IPS-20b (cell line): ENCODE measurements around the gene INAVA.

ENCODE experiments used
- H3K27ac ChIP-seq: one replicate; pipeline ENCODE4 v1.5.1; 2013; ENCODE audit warnings: low read length
- H3K27me3 ChIP-seq: 2 replicates; pipeline ENCODE4 v1.6.1; 2013; ENCODE audit warnings: mild to moderate bottlenecking, low read length, inconsistent platforms; ENCODE audit not compliant: insufficient read depth
- H3K36me3 ChIP-seq: 2 replicates; pipeline ENCODE4 v1.6.1; 2013; ENCODE audit warnings: low read depth, mild to moderate bottlenecking, inconsistent platforms, low read length, moderate library complexity; ENCODE audit not compliant: insufficient read depth
- H3K4me1 ChIP-seq: 2 replicates; pipeline ENCODE4 v1.6.1; 2013; ENCODE audit warnings: mild to moderate bottlenecking, control low read depth, inconsistent platforms, low read length, moderate library complexity; ENCODE audit not compliant: insufficient read depth
- H3K4me3 ChIP-seq: 2 replicates; pipeline ENCODE4 v1.5.1; 2013; ENCODE audit warnings: mild to moderate bottlenecking, low read length, inconsistent platforms
- H3K9ac ChIP-seq: 2 replicates; pipeline ENCODE4 v1.6.1; 2013; ENCODE audit warnings: low read depth, mild to moderate bottlenecking, inconsistent platforms, low read length, moderate library complexity
- H3K9me3 ChIP-seq: 2 replicates; pipeline ENCODE4 v1.6.1; 2013; ENCODE audit warnings: mild to moderate bottlenecking, low read depth, low read length, inconsistent platforms; ENCODE audit not compliant: insufficient read depth

INAVA gene

GRCh38 chr1:200877839-200878551 is 16.7 kb upstream of the INAVA start:
- Histone ChIP-seq H3K36me3 (no peaks in the 10 kb centered on the region), H3K27ac (no peak overlapping the region), H3K27me3 (peaks cover 12% of the 10 kb centered on the region; the same call in 1 of the 2 replicates), H3K4me3 (no peak overlapping the region), H3K9me3 (no peaks in the 10 kb centered on the region), H3K4me1 (no peaks in the 10 kb centered on the region; the same call in 1 of the 2 replicates), H3K9ac (no peak overlapping the region)

- no peak overlapping the region for H3K27ac ChIP-seq
- no peak overlapping the region for H3K9ac ChIP-seq
- no peaks in the 10 kb centered on the region for H3K27me3 ChIP-seq
- no peaks in the 10 kb centered on the region; the same call in 1 of the 2 replicates for H3K4me1 ChIP-seq
- no peak overlapping the region for H3K4me3 ChIP-seq
- no peaks in the 10 kb centered on the region for H3K9me3 ChIP-seq
- H3K36me3 ChIP-seq = no peaks in the 10 kb centered on the region
Observed at GRCh38 chr1:200880212-200880611, 14.5 kb upstream of the INAVA start.

GRCh38 chr1:200883118-200883517 is 11.6 kb upstream of the INAVA start:
- H3K4me1 ChIP-seq = peaks cover 2% of the 10 kb centered on the region; the same call in 1 of the 2 replicates

GRCh38 chr1:200885623-200886402 is 8.9 kb upstream of the INAVA start:
- Histone ChIP-seq H3K4me1 (peaks cover 2% of the 10 kb centered on the region; the same call in 1 of the 2 replicates), H3K27me3 (no peaks in the 10 kb centered on the region), H3K4me3 (no peak overlapping the region), H3K27ac (no peak overlapping the region), H3K9ac (no peak overlapping the region), H3K9me3 (no peaks in the 10 kb centered on the region), H3K36me3 (no peaks in the 10 kb centered on the region)

More at GRCh38 chr1:200883118-200883517, 11.6 kb upstream of the INAVA start:
- Histone ChIP-seq H3K4me3 (no peak overlapping the region), H3K9ac (no peak overlapping the region), H3K27me3 (no peaks in the 10 kb centered on the region), H3K36me3 (no peaks in the 10 kb centered on the region), H3K9me3 (no peaks in the 10 kb centered on the region), H3K27ac (no peak overlapping the region)

GRCh38 chr1:200886594-200886993 is 8.1 kb upstream of the INAVA start:
- Histone ChIP-seq H3K4me1 (peaks cover 2% of the 10 kb centered on the region; the same call in 1 of the 2 replicates), H3K27ac (no peak overlapping the region), H3K4me3 (no peak overlapping the region), H3K36me3 (no peaks in the 10 kb centered on the region), H3K9ac (no peak overlapping the region), H3K9me3 (no peaks in the 10 kb centered on the region), H3K27me3 (no peaks in the 10 kb centered on the region)

GRCh38 chr1:200887036-200887435 is 7.7 kb upstream of the INAVA start:
- Histone ChIP-seq H3K27ac (no peak overlapping the region), H3K27me3 (no peaks in the 10 kb centered on the region), H3K9me3 (no peaks in the 10 kb centered on the region), H3K4me1 (peaks cover 2% of the 10 kb centered on the region; the same call in 1 of the 2 replicates), H3K36me3 (no peaks in the 10 kb centered on the region), H3K9ac (no peak overlapping the region), H3K4me3 (no peak overlapping the region)

GRCh38 chr1:200887772-200888348 is 6.8 kb upstream of the INAVA start:
- Histone ChIP-seq H3K27me3 (no peaks in the 10 kb centered on the region), H3K27ac (no peak overlapping the region), H3K9me3 (no peaks in the 10 kb centered on the region), H3K4me1 (peaks cover 6% of the 10 kb centered on the region; the same call in 1 of the 2 replicates), H3K4me3 (no peak overlapping the region), H3K36me3 (no peaks in the 10 kb centered on the region), H3K9ac (no peak overlapping the region)

- Histone ChIP-seq H3K27me3 (no peaks in the 10 kb centered on the region), H3K9ac (no peak overlapping the region), H3K4me1 (peaks cover 8% of the 10 kb centered on the region; the same call in 1 of the 2 replicates), H3K27ac (no peak overlapping the region), H3K36me3 (no peaks in the 10 kb centered on the region), H3K4me3 (no peak overlapping the region), H3K9me3 (no peaks in the 10 kb centered on the region)
Observed at GRCh38 chr1:200888349-200888838, 6.3 kb upstream of the INAVA start.

- H3K4me1 ChIP-seq = peaks cover 20% of the 10 kb centered on the region
- H3K27me3 ChIP-seq = no peaks in the 10 kb centered on the region
- H3K27ac ChIP-seq = no peak overlapping the region
Observed at GRCh38 chr1:200889571-200889970, 5.1 kb upstream of the INAVA start.

GRCh38 chr1:200890027-200890426 is 4.7 kb upstream of the INAVA start:
- Histone ChIP-seq H3K9me3 (no peaks in the 10 kb centered on the region), H3K36me3 (no peaks in the 10 kb centered on the region), H3K4me3 (no peak overlapping the region), H3K27ac (no peak overlapping the region), H3K9ac (no peak overlapping the region), H3K27me3 (no peaks in the 10 kb centered on the region), H3K4me1 (peaks cover 24% of the 10 kb centered on the region)

More at GRCh38 chr1:200889571-200889970, 5.1 kb upstream of the INAVA start:
- Histone ChIP-seq H3K4me3 (no peak overlapping the region), H3K36me3 (no peaks in the 10 kb centered on the region), H3K9me3 (no peaks in the 10 kb centered on the region), H3K9ac (no peak overlapping the region)

- Histone ChIP-seq H3K4me3 (peak overlapping the region; percentile 87), H3K4me1 (peaks cover 35% of the 10 kb centered on the region), H3K9me3 (no peaks in the 10 kb centered on the region), H3K27me3 (no peaks in the 10 kb centered on the region), H3K27ac (peak overlapping the region; percentile 63), H3K36me3 (no peaks in the 10 kb centered on the region), H3K9ac (peak overlapping the region; percentile 99)
Observed at GRCh38 chr1:200890818-200891773, 3.6 kb upstream of the INAVA start.
